GM12874 (cell line): ENCODE data around the gene TMEM163.

ENCODE experiments used
- TF ChIP-seq, protein P1 (sequence below): IDR thresholded peaks from 2 replicates; pipeline ENCODE4 v1.5.1; 2011; ENCODE audit warnings: low read depth, mild to moderate bottlenecking, control low read depth, low read length, moderate library complexity; ENCODE audit not compliant: insufficient read depth

The TMEM163 gene

DNA sequence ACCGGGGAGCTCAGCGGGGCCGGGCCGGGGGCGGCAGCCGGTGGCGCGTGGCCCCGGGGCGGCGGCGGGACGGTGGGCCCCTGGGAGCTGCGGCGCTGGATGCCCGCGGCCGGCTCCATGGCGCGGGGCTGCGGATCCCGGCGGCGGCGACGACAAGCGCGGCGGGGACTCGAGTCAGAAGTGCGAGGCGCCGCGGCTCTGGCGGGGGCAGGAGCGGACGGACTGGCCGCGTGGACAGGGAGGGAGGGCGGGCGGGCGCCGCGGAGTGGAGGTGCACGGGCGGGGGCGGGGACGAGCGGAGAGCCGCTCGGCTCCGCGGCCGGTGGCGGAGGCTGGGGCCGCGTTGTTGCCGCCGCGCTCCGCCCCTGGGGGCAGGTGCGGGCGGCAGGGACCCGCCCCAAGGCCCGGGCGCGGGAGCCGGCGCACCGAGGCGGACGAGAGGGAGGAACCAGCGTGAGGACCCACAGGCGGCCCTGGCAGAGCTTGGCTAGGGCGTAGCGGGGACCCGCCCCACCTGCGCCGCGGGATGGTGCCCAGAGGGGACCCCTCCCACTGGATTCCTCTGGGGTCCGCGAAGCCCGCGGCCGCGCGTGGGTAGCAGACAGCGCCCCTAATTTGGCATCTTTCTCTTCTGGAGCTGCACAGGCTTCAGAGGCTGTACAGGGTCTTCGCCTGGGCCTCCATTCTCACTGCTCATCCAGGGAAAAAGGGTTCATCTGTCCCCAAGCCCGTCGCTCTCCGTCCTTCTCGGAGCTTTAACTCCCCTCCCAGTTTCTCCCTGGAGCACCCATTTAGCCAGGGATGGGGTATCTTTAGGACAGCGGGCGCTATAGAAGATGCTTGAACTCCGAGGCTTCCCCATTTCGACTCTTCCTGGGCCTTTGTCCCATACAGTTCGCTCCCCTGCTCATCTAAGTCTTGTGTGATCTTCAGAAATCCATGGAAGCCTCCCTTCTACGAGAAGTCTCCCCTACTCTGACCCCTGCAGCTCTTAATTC lies at the start of gene TMEM163:
TMEM163 (minus strand) TSS at position 184 of the 998 bp plus-strand sequence.
- TF ChIP-seq, protein P1, sequence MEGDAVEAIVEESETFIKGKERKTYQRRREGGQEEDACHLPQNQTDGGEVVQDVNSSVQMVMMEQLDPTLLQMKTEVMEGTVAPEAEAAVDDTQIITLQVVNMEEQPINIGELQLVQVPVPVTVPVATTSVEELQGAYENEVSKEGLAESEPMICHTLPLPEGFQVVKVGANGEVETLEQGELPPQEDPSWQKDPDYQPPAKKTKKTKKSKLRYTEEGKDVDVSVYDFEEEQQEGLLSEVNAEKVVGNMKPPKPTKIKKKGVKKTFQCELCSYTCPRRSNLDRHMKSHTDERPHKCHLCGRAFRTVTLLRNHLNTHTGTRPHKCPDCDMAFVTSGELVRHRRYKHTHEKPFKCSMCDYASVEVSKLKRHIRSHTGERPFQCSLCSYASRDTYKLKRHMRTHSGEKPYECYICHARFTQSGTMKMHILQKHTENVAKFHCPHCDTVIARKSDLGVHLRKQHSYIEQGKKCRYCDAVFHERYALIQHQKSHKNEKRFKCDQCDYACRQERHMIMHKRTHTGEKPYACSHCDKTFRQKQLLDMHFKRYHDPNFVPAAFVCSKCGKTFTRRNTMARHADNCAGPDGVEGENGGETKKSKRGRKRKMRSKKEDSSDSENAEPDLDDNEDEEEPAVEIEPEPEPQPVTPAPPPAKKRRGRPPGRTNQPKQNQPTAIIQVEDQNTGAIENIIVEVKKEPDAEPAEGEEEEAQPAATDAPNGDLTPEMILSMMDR = no peak

DNA sequence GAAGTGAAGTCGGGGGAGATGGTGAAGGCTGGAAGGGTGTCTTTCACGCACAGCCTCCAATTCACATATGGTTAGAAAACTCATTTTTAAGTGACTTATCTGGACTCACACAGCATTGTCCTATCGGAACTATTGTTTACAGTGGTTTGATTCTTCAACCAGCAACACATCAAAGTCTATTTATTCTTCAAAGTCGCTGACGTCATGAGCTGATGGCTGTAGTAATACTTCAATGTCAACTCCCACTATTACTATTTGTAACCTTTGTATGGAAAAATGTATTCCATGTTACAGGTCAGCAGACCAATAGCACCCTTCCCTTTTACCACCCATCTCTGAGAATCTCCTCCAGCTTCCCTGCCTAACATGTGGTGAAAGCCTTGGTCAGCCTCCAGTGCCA lies 47.8 kb upstream of the TMEM163 start:
- TF ChIP-seq, protein P1 = no peak

DNA sequence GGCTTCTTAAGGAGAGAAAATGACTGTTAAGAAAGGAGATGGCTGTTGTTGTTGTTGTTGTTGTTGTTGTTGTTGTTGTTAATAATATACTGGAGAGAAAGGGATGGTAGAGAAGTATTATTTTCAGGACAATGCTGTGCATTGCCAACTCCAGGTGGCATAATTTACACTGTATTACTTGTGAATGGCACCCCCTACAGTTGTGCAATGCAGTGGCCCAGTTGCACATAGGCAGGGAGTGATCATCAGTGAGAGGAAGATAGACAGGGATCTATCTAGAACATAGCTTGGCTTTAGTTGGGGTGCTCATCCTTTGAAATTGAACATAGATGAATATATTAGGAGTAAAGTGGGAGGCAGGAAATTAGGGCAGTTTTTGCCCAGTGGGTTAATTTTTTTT lies 47.2 kb upstream of the TMEM163 start:
- TF ChIP-seq, protein P1 = no peak

DNA sequence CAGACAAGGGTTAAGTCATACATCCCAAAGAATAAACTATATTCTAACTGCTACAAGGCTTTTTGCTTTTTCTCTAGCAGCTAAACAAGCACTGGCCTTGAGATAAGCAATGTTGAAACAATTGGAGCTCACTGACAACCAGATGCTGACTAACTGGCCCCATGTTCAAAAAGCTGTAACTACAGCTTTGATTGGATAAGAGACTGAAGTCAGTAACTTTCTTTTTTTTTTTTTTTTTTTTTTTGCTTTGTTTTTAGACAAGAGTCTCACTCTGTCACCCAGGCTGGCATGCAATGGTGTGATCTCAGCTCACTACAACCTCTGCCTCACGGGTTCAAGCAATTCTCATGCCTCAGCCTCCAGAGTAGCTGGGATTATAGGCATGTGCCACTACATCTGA lies 45.4 kb upstream of the TMEM163 start:
- TF ChIP-seq, protein P1 = no peak

DNA sequence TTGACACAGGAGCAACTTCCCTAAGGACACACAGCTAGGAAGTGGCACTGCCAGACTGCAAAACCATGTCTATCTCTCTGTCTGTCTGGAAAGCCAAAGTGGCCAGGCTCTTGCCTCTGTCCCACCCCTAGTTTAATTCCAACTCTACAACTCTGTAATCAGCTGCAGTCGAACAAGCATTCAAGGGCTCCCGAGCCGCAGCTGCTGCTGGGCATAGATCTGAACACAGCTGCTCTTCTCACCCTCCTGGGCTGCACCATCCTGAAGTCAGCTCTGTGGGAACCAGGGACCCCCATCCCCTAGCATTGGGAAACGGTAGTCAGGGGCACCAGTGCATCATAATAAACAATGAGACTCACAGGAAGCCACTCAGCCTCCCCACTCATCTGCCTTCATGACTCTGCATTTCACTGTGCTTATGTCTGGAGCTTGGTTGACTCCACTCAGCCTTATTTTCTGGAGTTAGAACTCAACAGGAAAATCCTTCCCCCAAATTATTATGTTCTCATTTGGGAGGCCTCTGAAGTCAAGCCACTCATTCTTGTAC lies 44.4 kb upstream of the TMEM163 start:
- TF ChIP-seq, protein P1 = no peak

DNA sequence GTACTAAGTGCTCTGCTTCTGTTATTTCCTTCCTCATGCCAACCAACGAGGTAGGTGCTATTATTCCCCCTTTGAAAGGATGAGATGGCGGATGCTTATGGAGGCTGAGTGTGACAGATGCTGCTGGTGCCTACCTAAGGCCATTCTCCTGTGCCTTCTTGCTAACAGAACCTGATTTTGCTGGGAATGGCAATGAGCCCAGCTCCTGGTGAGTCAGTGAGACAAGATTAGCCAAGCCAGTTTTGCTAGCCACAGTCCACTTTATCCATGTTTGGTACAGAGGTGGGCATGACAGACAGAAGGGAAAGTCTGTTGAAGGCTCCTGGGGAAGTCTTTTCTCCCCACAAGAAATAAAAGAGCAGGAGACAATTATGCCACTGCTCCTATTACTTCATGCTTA lies 43.7 kb upstream of the TMEM163 start:
- TF ChIP-seq, protein P1 = no peak

DNA sequence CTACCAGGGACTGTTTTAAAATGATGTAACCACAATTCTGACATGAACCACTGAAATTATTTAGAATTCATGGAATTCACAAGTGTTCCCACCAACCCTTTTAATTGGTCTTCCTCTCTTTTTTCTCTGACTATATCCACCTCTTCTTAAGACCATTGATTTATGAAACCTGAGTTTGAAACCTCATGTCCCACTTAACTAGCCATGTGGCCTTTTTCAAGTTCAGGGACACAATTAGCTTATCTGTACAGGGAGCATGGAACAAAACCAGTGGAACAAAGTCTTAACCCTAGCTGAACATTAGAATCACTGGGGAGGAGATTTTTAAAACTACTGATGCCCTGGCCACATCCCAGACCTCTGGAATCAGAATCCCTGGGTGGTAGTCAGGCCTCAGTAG lies 41.6 kb upstream of the TMEM163 start:
- TF ChIP-seq, protein P1 = no peak
